ENCODE measurements around the gene SSTR3.

Gene SSTR3

GRCh38 chr22:37198258-37199102 lies 13.8 kb downstream of the SSTR3 start:
- Histone ChIP-seq H3K4me1 (ENCODE audit: control insufficient read depth, insufficient read depth, low read length) (peaks cover 35% of the 10 kb centered on the region), H3K9ac (ENCODE audit: low read length in 2 of 2) (peak overlapping the region; percentile 84 to 88), H3K36me3 (ENCODE audit: control insufficient read depth in 2 of 2, insufficient read depth in 2 of 2, low read length in 2 of 2) (no peaks in the 10 kb centered on the region), H3K4me3 (ENCODE audit: low read length in 2 of 2) (peak overlapping the region; percentile 87 to 94), H3K27me3 (ENCODE audit: control insufficient read depth in 1 of 2, insufficient read depth in 2 of 2, low read length in 2 of 2) (no peaks in the 10 kb centered on the region), H3K27ac (ENCODE audit: low read length) (peak overlapping the region; percentile 89), H3K9me3 (ENCODE audit: control insufficient read depth in 2 of 2, low read length in 2 of 2) (no peaks in the 10 kb centered on the region)

- peak overlapping the region; percentile 29 to 70 for H3K9ac ChIP-seq (ENCODE audit: low read length in 2 of 2)
- H3K36me3 ChIP-seq (ENCODE audit: control insufficient read depth in 2 of 2, insufficient read depth in 2 of 2, low read length in 2 of 2), result no peaks in the 10 kb centered on the region
- peak overlapping the region; percentile 87 to 94 for H3K4me3 ChIP-seq (ENCODE audit: low read length in 2 of 2)
- peak overlapping the region; percentile 89 for H3K27ac ChIP-seq (ENCODE audit: low read length)
- no peaks in the 10 kb centered on the region for H3K27me3 ChIP-seq (ENCODE audit: control insufficient read depth in 1 of 2, insufficient read depth in 2 of 2, low read length in 2 of 2)
- no peaks in the 10 kb centered on the region for H3K9me3 ChIP-seq (ENCODE audit: control insufficient read depth in 2 of 2, low read length in 2 of 2)
- peaks cover 35% of the 10 kb centered on the region for H3K4me1 ChIP-seq (ENCODE audit: control insufficient read depth, insufficient read depth, low read length)
Measured at GRCh38 chr22:37197451-37198257, 14.6 kb downstream of the SSTR3 start.

GRCh38 chr22:37196539-37197450 lies 15.5 kb downstream of the SSTR3 start:
- Histone ChIP-seq H3K27me3 (ENCODE audit: control insufficient read depth in 1 of 2, insufficient read depth in 2 of 2, low read length in 2 of 2) (no peaks in the 10 kb centered on the region), H3K4me1 (ENCODE audit: control insufficient read depth, insufficient read depth, low read length) (peaks cover 35% of the 10 kb centered on the region), H3K9ac (ENCODE audit: low read length in 2 of 2) (peak overlapping the region; percentile 13 to 38), H3K4me3 (ENCODE audit: low read length in 2 of 2) (peak overlapping the region; percentile 7 to 87), H3K36me3 (ENCODE audit: control insufficient read depth in 2 of 2, insufficient read depth in 2 of 2, low read length in 2 of 2) (no peaks in the 10 kb centered on the region), H3K9me3 (ENCODE audit: control insufficient read depth in 2 of 2, low read length in 2 of 2) (no peaks in the 10 kb centered on the region), H3K27ac (ENCODE audit: low read length) (peak overlapping the region; percentile 89)

- no peaks in the 10 kb centered on the region for H3K36me3 ChIP-seq (ENCODE audit: control insufficient read depth in 2 of 2, insufficient read depth in 2 of 2, low read length in 2 of 2)
- no peak overlapping the region for H3K4me3 ChIP-seq (ENCODE audit: low read length in 2 of 2)
- no peak overlapping the region for H3K9ac ChIP-seq (ENCODE audit: low read length in 2 of 2)
- H3K4me1 ChIP-seq (ENCODE audit: control insufficient read depth, insufficient read depth, low read length), result peaks cover 35% of the 10 kb centered on the region
- no peaks in the 10 kb centered on the region for H3K27me3 ChIP-seq (ENCODE audit: control insufficient read depth in 1 of 2, insufficient read depth in 2 of 2, low read length in 2 of 2)
- peak overlapping the region; percentile 89 for H3K27ac ChIP-seq (ENCODE audit: low read length)
- no peaks in the 10 kb centered on the region for H3K9me3 ChIP-seq (ENCODE audit: control insufficient read depth in 2 of 2, low read length in 2 of 2)
Measured at GRCh38 chr22:37195921-37196320, 16.4 kb downstream of the SSTR3 start.

GRCh38 chr22:37194750-37195149 lies 17.5 kb downstream of the SSTR3 start:
- H3K27me3 ChIP-seq (ENCODE audit: control insufficient read depth in 1 of 2, insufficient read depth in 2 of 2, low read length in 2 of 2), result no peaks in the 10 kb centered on the region
- no peak overlapping the region for H3K9ac ChIP-seq (ENCODE audit: low read length in 2 of 2)
- H3K4me1 ChIP-seq (ENCODE audit: control insufficient read depth, insufficient read depth, low read length), result peaks cover 33% of the 10 kb centered on the region
- H3K36me3 ChIP-seq (ENCODE audit: control insufficient read depth in 2 of 2, insufficient read depth in 2 of 2, low read length in 2 of 2), result no peaks in the 10 kb centered on the region
- H3K9me3 ChIP-seq (ENCODE audit: control insufficient read depth in 2 of 2, low read length in 2 of 2), result no peaks in the 10 kb centered on the region
- no peak overlapping the region for H3K27ac ChIP-seq (ENCODE audit: low read length)
- H3K4me3 ChIP-seq (ENCODE audit: low read length in 2 of 2), result no peak overlapping the region

- Histone ChIP-seq H3K4me1 (ENCODE audit: control insufficient read depth, insufficient read depth, low read length) (peaks cover 30% of the 10 kb centered on the region), H3K9me3 (ENCODE audit: control insufficient read depth in 2 of 2, low read length in 2 of 2) (no peaks in the 10 kb centered on the region), H3K27me3 (ENCODE audit: control insufficient read depth in 1 of 2, insufficient read depth in 2 of 2, low read length in 2 of 2) (no peaks in the 10 kb centered on the region), H3K9ac (ENCODE audit: low read length in 2 of 2) (peak overlapping the region in 1 of 2 donors; percentile 24), H3K36me3 (ENCODE audit: control insufficient read depth in 2 of 2, insufficient read depth in 2 of 2, low read length in 2 of 2) (no peaks in the 10 kb centered on the region), H3K27ac (ENCODE audit: low read length) (no peak overlapping the region), H3K4me3 (ENCODE audit: low read length in 2 of 2) (no peak overlapping the region)
Measured at GRCh38 chr22:37193629-37194191, 18.6 kb downstream of the SSTR3 start.

GRCh38 chr22:37192741-37193140 lies 19.5 kb downstream of the SSTR3 start:
- Histone ChIP-seq H3K4me1 (ENCODE audit: control insufficient read depth, insufficient read depth, low read length) (peaks cover 33% of the 10 kb centered on the region), H3K9me3 (ENCODE audit: control insufficient read depth in 2 of 2, low read length in 2 of 2) (no peaks in the 10 kb centered on the region), H3K27me3 (ENCODE audit: control insufficient read depth in 1 of 2, insufficient read depth in 2 of 2, low read length in 2 of 2) (no peaks in the 10 kb centered on the region), H3K4me3 (ENCODE audit: low read length in 2 of 2) (no peak overlapping the region), H3K27ac (ENCODE audit: low read length) (no peak overlapping the region), H3K9ac (ENCODE audit: low read length in 2 of 2) (no peak overlapping the region), H3K36me3 (ENCODE audit: control insufficient read depth in 2 of 2, insufficient read depth in 2 of 2, low read length in 2 of 2) (no peaks in the 10 kb centered on the region)

- Histone ChIP-seq H3K9ac (ENCODE audit: low read length in 2 of 2) (no peak overlapping the region), H3K27ac (ENCODE audit: low read length) (no peak overlapping the region), H3K4me3 (ENCODE audit: low read length in 2 of 2) (no peak overlapping the region), H3K4me1 (ENCODE audit: control insufficient read depth, insufficient read depth, low read length) (peaks cover 33% of the 10 kb centered on the region), H3K27me3 (ENCODE audit: control insufficient read depth in 1 of 2, insufficient read depth in 2 of 2, low read length in 2 of 2) (no peaks in the 10 kb centered on the region), H3K36me3 (ENCODE audit: control insufficient read depth in 2 of 2, insufficient read depth in 2 of 2, low read length in 2 of 2) (no peaks in the 10 kb centered on the region), H3K9me3 (ENCODE audit: control insufficient read depth in 2 of 2, low read length in 2 of 2) (no peaks in the 10 kb centered on the region)
Measured at GRCh38 chr22:37192204-37192603, 20.1 kb downstream of the SSTR3 start.

GRCh38 chr22:37190262-37190780 lies 22.0 kb downstream of the SSTR3 start:
- H3K9ac ChIP-seq (ENCODE audit: low read length in 2 of 2), result no peak overlapping the region
- peaks cover 0 to 2% of the 10 kb centered on the region in 2 donors for H3K27me3 ChIP-seq (ENCODE audit: control insufficient read depth in 1 of 2, insufficient read depth in 2 of 2, low read length in 2 of 2)
- H3K27ac ChIP-seq (ENCODE audit: low read length), result no peak overlapping the region
- no peaks in the 10 kb centered on the region for H3K9me3 ChIP-seq (ENCODE audit: control insufficient read depth in 2 of 2, low read length in 2 of 2)
- peaks cover 21% of the 10 kb centered on the region for H3K4me1 ChIP-seq (ENCODE audit: control insufficient read depth, insufficient read depth, low read length)
- no peak overlapping the region for H3K4me3 ChIP-seq (ENCODE audit: low read length in 2 of 2)
- H3K36me3 ChIP-seq (ENCODE audit: control insufficient read depth in 2 of 2, insufficient read depth in 2 of 2, low read length in 2 of 2), result no peaks in the 10 kb centered on the region
